ENCODE results near the gene NSUN7.

The NSUN7 gene

DNA sequence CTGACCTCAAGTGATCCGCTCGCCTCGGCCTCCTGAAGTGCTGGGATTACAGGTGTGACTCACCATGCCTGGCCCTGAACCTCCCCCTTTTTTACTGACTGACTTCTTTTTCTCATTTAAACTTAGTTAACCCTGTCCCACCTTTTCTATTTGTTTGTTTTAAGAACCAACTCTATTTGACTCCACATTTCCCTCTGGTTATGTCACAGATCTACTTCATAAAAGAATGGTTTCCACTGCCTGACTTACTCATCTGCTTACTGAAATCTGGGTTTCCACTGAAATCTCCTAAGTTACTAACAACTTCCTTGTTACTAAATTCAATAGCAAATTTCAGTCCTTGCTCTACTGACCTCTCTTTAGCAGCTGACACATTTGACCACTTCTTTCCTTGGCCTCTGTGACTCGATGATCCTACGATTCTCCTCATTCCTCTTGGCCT, 28.0 kb upstream of the NSUN7 start:
- no peak for TF ChIP-seq SIN3A (IDR thresholded peaks at IDR 0.05; ENCODE audit: borderline replicate concordance, insufficient read depth, low read length)
- no peak for TF ChIP-seq FOXP2 (optimal IDR thresholded peaks at IDR 0.05; ENCODE audit: borderline replicate concordance, extremely low read depth, extremely low read length, insufficient read depth)
- TF ChIP-seq POLR2AphosphoS5 (IDR thresholded peaks at IDR 0.05; ENCODE audit: low read depth, low read length): no peak

DNA sequence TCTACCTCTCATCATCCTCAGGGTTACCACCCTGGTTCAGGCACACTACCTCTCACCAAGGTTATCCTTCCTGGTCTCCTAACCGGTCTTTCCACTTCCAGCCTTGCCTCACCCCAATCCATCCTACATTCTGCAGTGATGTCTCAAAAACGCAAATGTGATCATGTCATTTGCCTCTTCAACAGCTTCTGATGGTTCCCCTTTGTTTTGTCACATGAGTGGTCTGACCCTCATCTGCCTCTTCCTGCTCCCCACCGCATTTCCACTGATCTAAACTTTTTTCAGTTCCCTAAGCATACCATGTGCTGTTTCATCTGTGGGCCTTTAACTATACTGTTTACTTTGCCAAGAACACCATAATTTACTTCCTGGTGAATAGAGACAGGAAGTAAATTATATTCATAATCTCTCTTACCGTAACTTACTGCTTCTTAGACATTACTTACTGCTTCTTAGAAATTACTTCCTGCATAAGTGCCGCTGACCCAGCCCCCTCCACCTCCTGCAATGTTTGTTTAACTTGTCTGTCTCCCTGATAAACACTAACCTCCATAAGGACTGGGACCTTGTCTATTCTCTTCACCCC, 27.1 kb upstream of the NSUN7 start:
- TF ChIP-seq SIN3A (IDR thresholded peaks at IDR 0.05; ENCODE audit: borderline replicate concordance, insufficient read depth, low read length) (no peak), TAF1 (IDR thresholded peaks at IDR 0.05; ENCODE audit: borderline replicate concordance, insufficient read depth, low read length) (no peak), FOXP2 (optimal IDR thresholded peaks at IDR 0.05; ENCODE audit: borderline replicate concordance, extremely low read depth, extremely low read length, insufficient read depth) (no peak), POLR2AphosphoS5 (IDR thresholded peaks at IDR 0.05; ENCODE audit: low read depth, low read length) (no peak)

DNA sequence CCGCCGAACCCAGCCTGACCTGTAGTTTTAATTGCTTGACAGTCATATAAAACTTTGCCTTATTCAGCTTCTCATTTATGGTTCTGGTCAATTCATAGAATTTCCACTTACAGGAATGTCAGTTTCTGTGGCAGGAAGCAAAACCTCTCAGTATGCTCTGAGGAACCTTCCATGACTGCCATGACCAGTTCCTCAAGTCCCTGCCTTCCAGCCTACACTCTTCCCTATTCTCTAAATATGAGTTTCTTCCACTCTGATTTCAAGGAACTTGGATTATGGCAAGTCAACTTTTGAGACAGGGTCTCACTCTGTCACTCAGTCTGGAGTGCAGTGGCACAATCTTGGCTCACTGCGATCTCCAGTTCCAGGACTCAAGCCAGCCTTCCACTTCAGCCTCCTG, 26.0 kb upstream of the NSUN7 start:
- TF ChIP-seq POLR2AphosphoS5 (IDR thresholded peaks at IDR 0.05; ENCODE audit: low read depth, low read length) (no peak), SIN3A (IDR thresholded peaks at IDR 0.05; ENCODE audit: borderline replicate concordance, insufficient read depth, low read length) (no peak), FOXP2 (optimal IDR thresholded peaks at IDR 0.05; ENCODE audit: borderline replicate concordance, extremely low read depth, extremely low read length, insufficient read depth) (no peak), TAF1 (IDR thresholded peaks at IDR 0.05; ENCODE audit: borderline replicate concordance, insufficient read depth, low read length) (no peak)
- TF ChIP-seq, protein P1, sequence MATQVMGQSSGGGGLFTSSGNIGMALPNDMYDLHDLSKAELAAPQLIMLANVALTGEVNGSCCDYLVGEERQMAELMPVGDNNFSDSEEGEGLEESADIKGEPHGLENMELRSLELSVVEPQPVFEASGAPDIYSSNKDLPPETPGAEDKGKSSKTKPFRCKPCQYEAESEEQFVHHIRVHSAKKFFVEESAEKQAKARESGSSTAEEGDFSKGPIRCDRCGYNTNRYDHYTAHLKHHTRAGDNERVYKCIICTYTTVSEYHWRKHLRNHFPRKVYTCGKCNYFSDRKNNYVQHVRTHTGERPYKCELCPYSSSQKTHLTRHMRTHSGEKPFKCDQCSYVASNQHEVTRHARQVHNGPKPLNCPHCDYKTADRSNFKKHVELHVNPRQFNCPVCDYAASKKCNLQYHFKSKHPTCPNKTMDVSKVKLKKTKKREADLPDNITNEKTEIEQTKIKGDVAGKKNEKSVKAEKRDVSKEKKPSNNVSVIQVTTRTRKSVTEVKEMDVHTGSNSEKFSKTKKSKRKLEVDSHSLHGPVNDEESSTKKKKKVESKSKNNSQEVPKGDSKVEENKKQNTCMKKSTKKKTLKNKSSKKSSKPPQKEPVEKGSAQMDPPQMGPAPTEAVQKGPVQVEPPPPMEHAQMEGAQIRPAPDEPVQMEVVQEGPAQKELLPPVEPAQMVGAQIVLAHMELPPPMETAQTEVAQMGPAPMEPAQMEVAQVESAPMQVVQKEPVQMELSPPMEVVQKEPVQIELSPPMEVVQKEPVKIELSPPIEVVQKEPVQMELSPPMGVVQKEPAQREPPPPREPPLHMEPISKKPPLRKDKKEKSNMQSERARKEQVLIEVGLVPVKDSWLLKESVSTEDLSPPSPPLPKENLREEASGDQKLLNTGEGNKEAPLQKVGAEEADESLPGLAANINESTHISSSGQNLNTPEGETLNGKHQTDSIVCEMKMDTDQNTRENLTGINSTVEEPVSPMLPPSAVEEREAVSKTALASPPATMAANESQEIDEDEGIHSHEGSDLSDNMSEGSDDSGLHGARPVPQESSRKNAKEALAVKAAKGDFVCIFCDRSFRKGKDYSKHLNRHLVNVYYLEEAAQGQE (IDR thresholded peaks at IDR 0.05; ENCODE audit: insufficient read depth in 1 of 2, low read depth in 2 of 2, low read length in 2 of 2): no peak

DNA sequence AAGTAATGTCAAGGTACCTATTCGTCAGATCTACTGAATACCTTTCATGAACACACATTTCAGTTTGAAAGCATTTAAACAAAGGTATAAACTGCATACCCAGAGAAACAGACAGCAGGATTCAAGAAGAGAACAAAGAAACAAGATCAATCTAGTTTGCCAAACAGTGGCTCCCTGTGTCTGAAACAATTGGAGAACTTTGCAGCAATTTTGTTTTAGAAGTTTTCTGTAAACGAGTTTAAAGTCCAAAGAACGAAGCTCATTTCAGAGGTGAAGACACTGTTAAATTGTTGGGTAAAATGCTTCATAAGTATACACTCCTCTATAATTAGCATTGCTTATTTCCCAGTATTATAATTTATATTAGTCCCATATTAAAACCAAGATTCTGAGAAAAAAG, 21.4 kb upstream of the NSUN7 start:
- TF ChIP-seq, protein P1 (IDR thresholded peaks at IDR 0.05; ENCODE audit: insufficient read depth in 1 of 2, low read depth in 2 of 2, low read length in 2 of 2): no peak
- TF ChIP-seq POLR2AphosphoS5 (IDR thresholded peaks at IDR 0.05; ENCODE audit: low read depth, low read length): no peak
- no peak for TF ChIP-seq FOXP2 (optimal IDR thresholded peaks at IDR 0.05; ENCODE audit: borderline replicate concordance, extremely low read depth, extremely low read length, insufficient read depth)
- no peak for TF ChIP-seq SIN3A (IDR thresholded peaks at IDR 0.05; ENCODE audit: borderline replicate concordance, insufficient read depth, low read length)
- TF ChIP-seq TAF1 (IDR thresholded peaks at IDR 0.05; ENCODE audit: borderline replicate concordance, insufficient read depth, low read length): no peak

DNA sequence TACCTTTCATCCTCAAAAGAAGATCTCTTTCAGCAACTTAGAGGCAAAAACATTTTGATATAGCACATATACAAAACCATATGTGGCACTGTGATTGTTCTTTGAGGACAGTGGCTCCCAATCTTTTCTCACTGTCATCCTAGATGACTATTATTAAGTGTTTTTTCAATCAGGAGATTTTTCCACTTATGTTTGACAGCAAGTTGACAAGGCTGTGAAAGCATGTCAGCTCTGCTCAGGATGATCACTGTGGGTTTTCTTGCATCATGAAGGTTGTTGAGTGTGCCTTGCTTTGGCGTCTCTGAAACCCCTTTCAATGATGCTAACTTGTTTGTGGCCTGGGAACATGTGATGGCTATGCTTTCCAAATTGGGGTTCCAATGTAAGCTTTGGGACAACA, 20.2 kb upstream of the NSUN7 start:
- TF ChIP-seq, protein P1 (IDR thresholded peaks at IDR 0.05; ENCODE audit: insufficient read depth in 1 of 2, low read depth in 2 of 2, low read length in 2 of 2): no peak
- no peak for TF ChIP-seq TAF1 (IDR thresholded peaks at IDR 0.05; ENCODE audit: borderline replicate concordance, insufficient read depth, low read length)
- no peak for TF ChIP-seq POLR2AphosphoS5 (IDR thresholded peaks at IDR 0.05; ENCODE audit: low read depth, low read length)
- TF ChIP-seq SIN3A (IDR thresholded peaks at IDR 0.05; ENCODE audit: borderline replicate concordance, insufficient read depth, low read length): no peak
- no peak for TF ChIP-seq FOXP2 (optimal IDR thresholded peaks at IDR 0.05; ENCODE audit: borderline replicate concordance, extremely low read depth, extremely low read length, insufficient read depth)

DNA sequence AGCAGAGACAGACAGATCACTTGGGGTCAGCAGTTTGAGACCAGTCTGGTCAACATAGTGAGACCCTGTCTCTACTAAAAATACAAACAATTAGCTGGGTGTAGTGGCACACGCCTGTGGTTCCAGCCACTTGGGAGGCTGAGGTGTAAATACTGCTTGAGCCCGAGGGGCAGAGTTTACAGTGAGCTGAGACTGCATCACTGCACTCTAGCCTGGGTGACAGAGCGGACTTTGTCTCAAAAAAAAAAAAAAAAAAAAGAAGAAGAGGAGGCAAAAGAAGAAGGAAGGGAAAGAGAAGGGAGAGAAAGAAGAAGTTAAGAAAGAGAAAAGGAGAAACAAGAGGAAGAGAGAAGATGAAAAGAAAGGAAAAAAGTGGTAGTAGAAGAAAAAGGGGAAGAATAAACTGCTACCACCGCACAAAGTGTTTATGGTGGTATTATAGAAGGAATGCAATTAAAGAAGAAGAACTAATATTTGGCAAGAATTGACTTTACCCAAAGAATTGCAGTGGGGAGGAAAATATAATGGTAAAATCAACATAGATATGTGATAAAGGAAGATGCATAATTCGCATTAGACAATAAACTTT, 19.6 kb upstream of the NSUN7 start:
- no peak for TF ChIP-seq POLR2AphosphoS5 (IDR thresholded peaks at IDR 0.05; ENCODE audit: low read depth, low read length)
- TF ChIP-seq TAF1 (IDR thresholded peaks at IDR 0.05; ENCODE audit: borderline replicate concordance, insufficient read depth, low read length): no peak
- TF ChIP-seq, protein P1 (IDR thresholded peaks at IDR 0.05; ENCODE audit: insufficient read depth in 1 of 2, low read depth in 2 of 2, low read length in 2 of 2): no peak
- no peak for TF ChIP-seq SIN3A (IDR thresholded peaks at IDR 0.05; ENCODE audit: borderline replicate concordance, insufficient read depth, low read length)
- no peak for TF ChIP-seq FOXP2 (optimal IDR thresholded peaks at IDR 0.05; ENCODE audit: borderline replicate concordance, extremely low read depth, extremely low read length, insufficient read depth)

Measured in PFSK-1 (cell line).